Common myeloid progenitor, CD34-positive (primary cell): ENCODE results near the gene DGLUCY.
A peak's percentile ranks its signal among the peaks of the same experiment; 100 is the strongest.

Experiments
- CTCF ChIA-PET: fragments of 350-600 bp; sonication (Branson Sonifier 250); formaldehyde crosslinking; loops from one replicate; lab custom pipeline; 2021; ENCODE audit warnings: antibody characterized with exemption; lab: Charles Lee
- POLR2A ChIA-PET: fragments of 350-600 bp; sonication (Branson Sonifier 250); formaldehyde crosslinking; loops from one replicate; lab custom pipeline; 2021; ENCODE audit warnings: antibody characterized with exemption; lab: Charles Lee
- DNase-seq, 3 donors: peaks; one replicate each; pipeline versions ENCODE4 v3.0.0 to v3.0.0-alpha.2; 2013
- H3K27ac ChIP-seq, 2 experiments: 1 replicate in 1 of 2; 2 replicates in 1 of 2; pipeline ENCODE4 v1.7.0; 2013; ENCODE audit warnings: inconsistent platforms in 2 of 2, low read length in 2 of 2, mild to moderate bottlenecking in 2 of 2, low read depth in 1 of 2, moderate library complexity in 1 of 2; ENCODE audit not compliant: severe bottlenecking in 2 of 2, insufficient read depth in 1 of 2, poor library complexity in 1 of 2
- H3K27me3 ChIP-seq, 5 experiments: replicated peaks in 2 of 5; 1 replicate in 3 of 5; 2 replicates in 2 of 5; pipeline versions ENCODE4 v1.6.1 to v1.7.0; 2013; ENCODE audit warnings: low read length in 4 of 5, mild to moderate bottlenecking in 2 of 5, moderate library complexity in 2 of 5, inconsistent platforms in 1 of 5; ENCODE audit not compliant: insufficient read depth in 5 of 5, control insufficient read depth in 4 of 5
- H3K36me3 ChIP-seq, 4 experiments: 1 replicate in 2 of 4; 2 replicates in 2 of 4; pipeline versions ENCODE4 v1.6.1 to v1.7.0; 2013; ENCODE audit warnings: low read length in 3 of 4, control low read depth in 1 of 4, mild to moderate bottlenecking in 1 of 4; ENCODE audit not compliant: control insufficient read depth in 4 of 4, insufficient read depth in 4 of 4
- H3K4me1 ChIP-seq, 4 experiments: 1 replicate in 3 of 4; 2 replicates in 1 of 4; pipeline versions ENCODE4 v1.6.1 to v1.7.1; 2013; ENCODE audit warnings: low read length in 3 of 4, mild to moderate bottlenecking in 3 of 4, control low read depth in 1 of 4, inconsistent platforms in 1 of 4, moderate library complexity in 1 of 4; ENCODE audit not compliant: control insufficient read depth in 4 of 4, insufficient read depth in 4 of 4; ENCODE audit errors: control extremely low read depth in 1 of 4
- H3K4me3 ChIP-seq, 7 experiments: 1 replicate in 4 of 7; 2 replicates in 3 of 7; pipeline versions ENCODE4 v1.5.1 to v1.7.0; 2013; ENCODE audit warnings: mild to moderate bottlenecking in 7 of 7, low read length in 6 of 7, moderate library complexity in 6 of 7, inconsistent platforms in 2 of 7, low read depth in 2 of 7, control low read depth in 1 of 7; ENCODE audit not compliant: insufficient read depth in 4 of 7, control insufficient read depth in 1 of 7; ENCODE audit errors: extremely low read depth in 1 of 7
- H3K9me3 ChIP-seq, 5 experiments: 1 replicate in 4 of 5; 2 replicates in 1 of 5; pipeline versions ENCODE4 v1.6.1 to v1.7.1; 2013; ENCODE audit warnings: low read length in 4 of 5, mild to moderate bottlenecking in 2 of 5, inconsistent platforms in 1 of 5, low read depth in 1 of 5, moderate library complexity in 1 of 5; ENCODE audit not compliant: control insufficient read depth in 4 of 5, insufficient read depth in 2 of 5; ENCODE audit errors: control extremely low read depth in 1 of 5
- WGBS: methylation state at CpG from one replicate; pipeline ENCODE4 v1.1.5; 2013; ENCODE audit not compliant: insufficient coverage; 5-methylcytosine and 5-hydroxymethylcytosine counted together

Gene DGLUCY

DNA sequence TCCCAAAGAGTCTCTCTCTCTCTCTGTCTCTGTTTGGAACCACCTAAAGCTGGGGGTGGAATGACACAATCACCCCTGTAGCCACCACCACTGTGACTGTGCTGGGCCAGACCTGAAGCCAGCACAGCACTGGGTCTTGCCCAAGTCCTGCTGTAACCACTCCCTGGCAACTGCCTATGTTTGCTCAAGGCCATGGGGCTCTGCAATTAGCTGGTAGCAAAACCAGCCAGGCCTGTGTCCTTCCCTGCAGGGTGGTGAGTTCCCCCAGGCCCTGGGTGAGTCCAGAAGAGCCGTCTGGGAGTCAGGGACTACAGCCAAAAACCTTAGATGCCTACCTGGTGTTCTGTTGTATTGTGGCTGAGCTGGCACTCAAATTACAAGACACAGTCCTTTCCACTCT, 50.8 kb downstream of the DGLUCY start:
- Histone ChIP-seq H3K27ac (no peak overlapping the region), H3K27me3 (no peaks in the 10 kb centered on the region), H3K36me3 (peaks cover 29 to 91% (median 66%) of the 10 kb centered on the region in 4 experiments), H3K4me1 (no peaks in the 10 kb centered on the region), H3K9me3 (no peaks in the 10 kb centered on the region), H3K4me3 (no peak overlapping the region)
- ChIA-PET CTCF (interaction anchor here (8.8 kb wide), 1 partner anchor 10 kb away, joined by 66 read pairs; no protein-coding TSS in a partner anchor), POLR2A (no interaction called here)
- DNase-seq = no peak
- WGBS = 83% methylated on average over 1 of the region's 1 CpG

DNA sequence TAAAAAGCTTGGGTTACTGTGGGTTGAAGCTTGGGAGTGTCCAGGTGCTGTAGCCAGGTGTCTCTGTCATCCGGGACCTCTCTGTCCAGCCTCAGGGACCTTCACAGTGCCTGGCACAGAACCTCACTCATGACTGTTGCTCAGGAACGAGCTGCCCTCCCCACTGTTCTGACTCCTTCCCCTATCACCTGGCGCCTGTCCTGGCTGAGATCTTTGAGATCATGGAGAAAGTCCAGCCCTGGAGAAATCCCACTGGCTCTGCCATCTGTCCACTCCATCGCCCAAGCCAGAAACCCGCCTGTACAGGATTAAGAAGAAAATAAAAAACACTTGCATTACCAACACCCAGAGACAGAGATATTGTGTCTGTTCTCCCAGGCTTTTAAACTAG, 53.5 kb downstream of the DGLUCY start:
- ChIA-PET CTCF (interaction anchor here (0.7 to 8.8 kb wide), 7 partner anchors 7 to 866 kb away, joined by 3 to 66 read pairs (median 4); no protein-coding TSS in a partner anchor), POLR2A (no interaction called here)
- DNase-seq = no peak
- Histone ChIP-seq H3K4me1 (no peaks in the 10 kb centered on the region), H3K27me3 (no peaks in the 10 kb centered on the region), H3K27ac (no peak overlapping the region), H3K36me3 (peaks cover 24 to 87% (median 65%) of the 10 kb centered on the region in 4 experiments), H3K9me3 (no peaks in the 10 kb centered on the region), H3K4me3 (no peak overlapping the region)
- WGBS = 100% methylated on average over 4 of the region's 5 CpGs

DNA sequence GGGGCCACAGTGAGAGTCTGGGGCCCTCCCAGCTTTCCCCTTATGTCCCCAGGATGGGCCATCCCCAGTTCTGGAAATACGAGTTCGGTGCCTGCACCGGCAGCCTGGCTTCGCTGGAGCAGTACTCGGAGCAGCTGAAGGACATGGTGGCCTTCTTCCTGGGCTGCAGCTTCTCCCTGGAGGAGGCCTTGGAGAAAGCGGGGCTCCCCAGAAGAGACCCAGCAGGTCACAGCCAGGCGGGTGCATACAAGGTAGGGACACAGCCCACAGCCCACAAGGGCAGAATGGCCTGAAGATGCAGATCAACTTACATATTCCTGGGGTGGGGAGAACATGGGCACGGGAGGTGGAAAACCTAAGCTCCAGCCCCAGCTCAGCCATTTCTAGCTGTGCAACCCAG, 56.1 kb downstream of the DGLUCY start:
- Histone ChIP-seq H3K27ac (no peak overlapping the region), H3K36me3 (peaks cover 24 to 81% (median 62%) of the 10 kb centered on the region in 4 experiments), H3K4me3 (no peak overlapping the region), H3K27me3 (no peaks in the 10 kb centered on the region), H3K9me3 (no peaks in the 10 kb centered on the region), H3K4me1 (no peaks in the 10 kb centered on the region)
- POLR2A ChIA-PET = no interaction called here
- CTCF ChIA-PET = interaction anchor here (1.2 to 10.1 kb wide), 6 partner anchors 7 to 426 kb away, joined by 3 to 170 read pairs (median 18); no protein-coding TSS in a partner anchor
- no peak for DNase-seq
- 82% methylated on average over 7 of the region's 8 CpGs for WGBS

DNA sequence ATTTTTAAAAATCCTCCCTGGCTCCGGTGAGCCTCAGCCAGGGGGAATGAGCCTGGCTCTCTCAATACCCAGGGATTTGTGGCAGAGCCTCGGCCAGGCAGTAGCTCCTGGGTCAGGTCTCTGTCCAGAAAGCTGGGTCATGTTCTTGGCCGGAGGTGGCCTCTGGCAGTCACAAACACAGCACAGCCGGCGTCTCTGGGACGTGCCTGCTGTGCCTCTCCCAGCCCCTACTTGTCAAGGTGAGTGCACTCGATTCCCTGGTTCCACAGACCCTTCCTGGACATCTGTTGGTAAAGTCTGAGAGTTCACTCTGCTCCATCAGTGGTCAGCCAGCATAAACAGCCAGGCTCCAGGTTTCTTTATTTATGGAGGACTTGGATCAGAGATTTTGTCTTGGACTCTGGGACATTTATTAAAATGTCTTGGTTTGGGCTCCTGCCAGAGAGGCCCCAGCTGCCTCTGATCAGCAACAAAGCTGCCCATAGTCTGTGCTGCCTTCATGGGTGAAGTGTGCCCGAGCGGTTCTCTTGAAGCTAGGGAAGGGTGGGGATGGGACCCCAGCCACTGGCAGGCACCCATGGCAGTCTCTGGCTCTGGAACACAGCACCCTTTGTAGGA, 56.7 kb downstream of the DGLUCY start:
- peaks cover 20 to 81% (median 62%) of the 10 kb centered on the region in 4 experiments for H3K36me3 ChIP-seq
- ChIA-PET CTCF (interaction anchor here (1.2 to 10.1 kb wide), 9 partner anchors 8 to 426 kb away, joined by 3 to 170 read pairs (median 6); partner anchors contain the start of gene DGLUCY), POLR2A (no interaction called here)
- H3K4me3 ChIP-seq = no peak overlapping the region
- H3K27ac ChIP-seq = no peak overlapping the region
- no peaks in the 10 kb centered on the region for H3K27me3 ChIP-seq
- WGBS = 92% methylated on average over 9 of the region's 9 CpGs
- DNase-seq = no peak
- H3K9me3 ChIP-seq = no peaks in the 10 kb centered on the region
- no peaks in the 10 kb centered on the region for H3K4me1 ChIP-seq

DNA sequence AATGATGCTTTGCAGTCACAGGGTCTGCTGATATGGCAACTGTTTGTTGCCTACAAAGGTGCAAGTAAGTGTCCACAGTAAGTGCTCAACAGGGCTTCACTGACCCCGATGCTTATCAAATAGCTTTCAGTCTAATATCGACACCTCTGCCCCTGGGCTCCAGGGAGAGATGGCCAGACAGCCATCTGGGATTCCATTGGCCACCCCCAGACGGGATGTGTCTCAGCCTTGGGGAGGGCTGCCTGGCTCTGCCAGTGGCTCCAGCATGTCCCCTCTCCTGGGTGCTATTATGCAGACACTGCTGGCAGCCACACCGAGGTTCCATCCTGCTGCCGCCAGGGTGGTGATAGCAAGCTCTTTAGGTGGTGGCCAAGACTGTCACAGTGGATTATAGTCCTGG, 57.4 kb downstream of the DGLUCY start:
- H3K4me3 ChIP-seq = no peak overlapping the region
- no peak overlapping the region for H3K27ac ChIP-seq
- peaks cover 20 to 81% (median 62%) of the 10 kb centered on the region in 4 experiments for H3K36me3 ChIP-seq
- no peaks in the 10 kb centered on the region for H3K9me3 ChIP-seq
- WGBS = 100% methylated on average over 5 of the region's 5 CpGs
- H3K27me3 ChIP-seq = no peaks in the 10 kb centered on the region
- no peaks in the 10 kb centered on the region for H3K4me1 ChIP-seq
- DNase-seq = no peak
- POLR2A ChIA-PET = no interaction called here
- CTCF ChIA-PET = interaction anchor here (1.2 to 10.1 kb wide), 12 partner anchors 8 to 481 kb away, joined by 3 to 170 read pairs (median 5); partner anchors contain the start of gene DGLUCY

DNA sequence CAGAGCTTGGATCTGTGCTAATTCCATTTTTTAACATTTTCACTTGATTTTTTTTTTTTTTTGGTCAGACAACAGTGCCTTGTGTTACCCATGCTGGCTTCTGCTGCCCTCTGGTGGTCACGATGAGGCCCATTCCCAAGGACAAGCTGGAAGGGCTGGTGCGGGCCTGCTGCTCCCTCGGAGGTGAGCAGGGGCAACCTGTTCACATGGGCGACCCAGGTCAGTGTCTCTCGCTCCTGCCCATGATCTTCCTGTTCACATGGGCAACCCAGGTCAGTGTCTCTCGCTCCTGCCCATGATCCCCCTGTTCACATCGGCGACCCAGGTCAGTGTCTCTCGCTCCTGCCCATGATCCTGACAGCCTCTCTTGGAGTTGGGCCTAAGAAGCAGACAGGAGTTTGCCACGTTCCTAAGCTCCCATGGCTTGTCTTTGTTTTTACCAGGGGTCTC, 59.4 kb downstream of the DGLUCY start:
- 68% methylated on average over 9 of the region's 10 CpGs for WGBS
- Histone ChIP-seq H3K4me3 (no peak overlapping the region), H3K36me3 (peaks cover 18 to 77% (median 61%) of the 10 kb centered on the region in 4 experiments), H3K4me1 (peaks cover 0 to 4% (median 0%) of the 10 kb centered on the region in 4 experiments), H3K9me3 (no peaks in the 10 kb centered on the region), H3K27ac (no peak overlapping the region), H3K27me3 (no peaks in the 10 kb centered on the region)
- POLR2A ChIA-PET = interaction anchor here (1.0 kb wide), 1 partner anchor 271 kb away, joined by 3 read pairs; no protein-coding TSS in a partner anchor
- peak; percentile 80 to 91 (median 85) for DNase-seq
- CTCF ChIA-PET = interaction anchor here (0.7 to 10.1 kb wide), 34 partner anchors 9 to 294 kb away, joined by 3 to 170 read pairs (median 4); partner anchors contain the start of genes GPR68 and RPS6KA5

DNA sequence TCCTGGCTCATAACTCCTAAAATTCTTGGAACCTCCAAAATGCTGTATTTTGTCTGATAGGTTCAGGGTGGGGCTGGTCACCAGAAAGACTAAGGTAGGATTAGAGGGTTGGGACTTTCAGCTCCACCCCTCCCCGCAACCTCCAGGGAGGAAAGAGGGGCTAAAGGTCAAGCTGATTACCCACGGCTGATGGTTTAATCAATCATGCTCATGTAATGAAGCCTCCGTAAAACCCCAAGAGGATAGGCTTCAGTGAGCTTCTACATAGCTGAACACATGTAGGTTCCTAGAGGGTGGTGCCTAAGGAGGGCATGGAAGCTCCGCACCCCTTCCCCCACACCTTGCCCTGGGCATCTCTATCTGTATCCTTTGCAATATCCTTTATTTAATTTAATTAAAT, 60.0 kb downstream of the DGLUCY start:
- Histone ChIP-seq H3K4me3 (no peak overlapping the region), H3K4me1 (peaks cover 0 to 4% (median 0%) of the 10 kb centered on the region in 4 experiments), H3K27me3 (no peaks in the 10 kb centered on the region), H3K36me3 (peaks cover 18 to 75% (median 61%) of the 10 kb centered on the region in 4 experiments), H3K9me3 (no peaks in the 10 kb centered on the region), H3K27ac (no peak overlapping the region)
- ChIA-PET CTCF (interaction anchor here (0.9 to 10.1 kb wide), 23 partner anchors 11 to 288 kb away, joined by 3 to 170 read pairs (median 5); partner anchors contain the start of gene RPS6KA5), POLR2A (interaction anchor here (1.0 kb wide), 1 partner anchor 271 kb away, joined by 3 read pairs; no protein-coding TSS in a partner anchor)
- WGBS = 100% methylated on average over 1 of the region's 4 CpGs
- DNase-seq = no peak
